ENCODE data around the gene EGLN3.

EGLN3 gene

GRCh38 chr14:33911046-33911445 is 39.8 kb downstream of the EGLN3 start:
- no peak for DNase-seq (ENCODE audit: low read depth in 3 of 3)

DNA sequence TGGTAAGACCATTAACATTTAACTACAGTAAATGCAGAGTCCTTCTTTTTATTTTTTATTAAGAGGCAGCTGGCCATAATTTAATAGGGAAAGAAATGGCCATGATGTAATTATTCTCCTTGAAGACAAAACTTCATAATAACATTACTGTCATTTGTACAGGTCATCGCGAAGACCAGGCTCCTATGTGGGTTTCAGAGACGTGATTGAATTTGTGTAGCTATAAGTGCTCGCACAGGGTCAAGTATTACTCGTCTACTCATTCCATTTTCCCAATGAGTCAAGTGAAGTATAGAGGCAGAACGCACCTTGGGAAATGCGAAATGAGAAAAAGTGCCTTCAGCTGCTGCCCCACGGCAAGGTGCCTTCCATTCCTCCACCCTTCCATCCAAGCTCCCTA is 40.4 kb downstream of the EGLN3 start:
- DNase-seq (ENCODE audit: low read depth in 3 of 3) = no peak

- no peak for DNase-seq (ENCODE audit: low read depth in 3 of 3)
Measured at GRCh38 chr14:33909380-33910084, 41.3 kb downstream of the EGLN3 start.

DNA sequence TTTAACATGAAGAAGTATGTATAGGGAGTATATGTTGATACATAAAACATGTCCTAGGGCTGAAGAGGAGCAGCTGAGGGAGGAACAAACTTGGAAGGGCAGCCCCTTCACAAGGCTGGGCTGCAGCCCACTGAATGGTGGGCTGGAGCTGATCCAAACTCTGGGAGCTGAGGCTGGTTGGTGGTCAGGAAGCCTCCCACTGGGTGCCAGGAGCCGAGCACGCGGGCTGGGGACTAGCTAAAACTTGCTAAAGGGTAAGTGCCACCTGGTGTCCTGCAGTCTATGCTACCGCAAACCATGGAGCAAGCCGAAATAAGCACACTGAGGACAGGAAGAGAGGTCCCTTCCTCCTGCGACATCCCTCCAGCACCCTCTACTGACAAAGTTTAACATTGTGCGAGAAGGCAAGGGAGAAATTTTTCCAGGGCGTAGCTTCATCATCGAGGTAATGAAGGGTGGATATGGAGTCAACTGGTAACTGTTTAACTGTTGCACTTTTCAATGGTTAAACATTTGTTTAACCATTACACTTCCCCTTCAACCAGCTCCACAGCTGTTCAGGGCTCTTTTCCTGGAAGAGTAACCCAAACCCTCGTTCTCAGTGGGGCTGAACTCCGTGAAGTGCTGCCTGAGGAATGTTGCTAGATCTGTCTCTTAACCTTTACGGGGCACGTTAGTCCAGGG is 42.2 kb downstream of the EGLN3 start:
- DNase-seq (ENCODE audit: low read depth in 3 of 3) = no peak

DNA sequence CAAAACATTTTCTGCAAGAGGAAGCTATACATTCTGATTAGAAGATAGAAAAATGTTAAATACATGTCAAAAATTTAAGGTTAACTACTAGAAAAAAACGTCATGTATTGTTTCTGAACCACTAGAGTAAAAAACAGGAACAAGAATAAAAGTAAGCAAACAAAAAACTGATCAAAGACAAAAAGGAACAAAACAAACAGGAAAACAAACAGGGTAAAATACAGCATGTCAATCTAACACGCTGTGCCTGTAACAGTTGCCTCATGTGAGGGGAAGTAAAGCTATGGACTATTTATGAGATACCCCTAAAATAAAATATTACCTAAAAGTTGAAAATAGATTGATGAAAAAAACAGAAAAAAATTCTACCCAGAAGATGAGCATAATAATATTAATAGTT is 43.9 kb downstream of the EGLN3 start:
- DNase-seq (ENCODE audit: low read depth in 3 of 3) = no peak

- no peak for DNase-seq (ENCODE audit: low read depth in 3 of 3)
Measured at GRCh38 chr14:33904609-33905008, 46.3 kb downstream of the EGLN3 start.

- no peak for DNase-seq (ENCODE audit: low read depth in 3 of 3)
Measured at GRCh38 chr14:33903369-33903768, 47.5 kb downstream of the EGLN3 start.

- no peak for DNase-seq (ENCODE audit: low read depth in 3 of 3)
Measured at GRCh38 chr14:33902363-33902762, 48.5 kb downstream of the EGLN3 start.

- DNase-seq (ENCODE audit: low read depth in 3 of 3) = no peak
Measured at GRCh38 chr14:33901426-33902155, 49.3 kb downstream of the EGLN3 start.

- DNase-seq (ENCODE audit: low read depth in 3 of 3) = no peak
Measured at GRCh38 chr14:33900706-33901105, 50.2 kb downstream of the EGLN3 start.

DNA sequence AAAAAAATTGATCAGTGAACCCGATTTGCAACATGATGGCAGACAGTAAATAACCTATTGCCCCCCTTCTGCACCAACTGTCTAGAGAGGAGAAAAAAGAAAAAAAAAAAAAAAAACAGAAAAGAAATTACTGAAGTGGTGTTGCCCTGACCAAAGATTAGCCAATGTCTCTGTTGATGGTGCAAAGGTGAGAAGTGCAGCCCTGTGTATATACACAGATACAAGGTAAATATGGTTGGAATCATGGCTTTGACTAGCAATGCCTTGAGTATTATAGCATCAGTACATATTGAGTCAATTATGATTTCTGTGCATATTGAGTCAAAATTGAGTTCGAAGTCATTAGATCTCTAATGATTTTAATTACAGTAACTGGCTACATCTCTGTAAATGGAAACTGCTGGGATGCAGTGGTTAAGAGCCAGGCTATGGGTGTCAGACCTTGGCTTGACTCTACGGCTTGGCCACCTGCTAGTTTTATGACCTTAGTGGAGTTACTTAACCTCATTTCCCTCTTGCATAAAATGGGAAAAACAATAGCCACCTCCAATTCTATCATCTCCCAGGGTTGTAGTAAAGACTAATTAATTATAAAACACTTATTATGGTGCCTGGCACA is 51.0 kb downstream of the EGLN3 start:
- DNase-seq (ENCODE audit: low read depth in 3 of 3) = no peak

DNA sequence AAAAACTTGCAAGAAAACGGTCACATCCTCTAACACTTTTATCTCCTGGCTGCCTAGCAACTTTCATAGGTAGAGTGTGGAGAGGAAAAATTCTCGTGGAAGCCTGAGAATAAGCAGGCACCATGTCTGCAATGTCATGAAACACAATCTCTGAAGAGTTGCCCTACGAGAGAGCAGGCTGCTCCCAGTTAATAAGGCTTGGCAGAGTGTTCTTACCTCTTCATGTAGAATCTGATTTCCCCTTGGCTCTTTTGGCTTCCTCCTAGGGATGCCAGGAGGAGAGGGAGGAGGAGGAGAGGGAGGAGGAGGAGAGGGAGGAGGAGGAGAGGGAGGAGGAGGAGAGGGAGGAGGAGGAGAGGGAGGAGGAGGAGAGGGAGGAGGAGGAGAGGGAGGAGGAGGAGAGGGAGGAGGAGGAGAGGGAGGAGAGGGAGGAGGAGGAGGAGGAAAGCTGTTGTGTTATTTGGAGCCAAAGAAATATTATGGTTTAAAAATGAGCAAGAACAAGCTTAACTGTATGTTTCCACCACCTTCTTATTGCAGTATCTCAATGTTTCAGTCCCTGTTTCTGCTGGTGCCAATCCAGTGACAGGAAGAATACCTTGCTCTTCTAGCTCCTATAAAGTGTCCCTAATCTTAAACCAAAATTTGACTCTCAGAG is 52.9 kb downstream of the EGLN3 start:
- DNase-seq (ENCODE audit: low read depth in 3 of 3) = no peak

DNA sequence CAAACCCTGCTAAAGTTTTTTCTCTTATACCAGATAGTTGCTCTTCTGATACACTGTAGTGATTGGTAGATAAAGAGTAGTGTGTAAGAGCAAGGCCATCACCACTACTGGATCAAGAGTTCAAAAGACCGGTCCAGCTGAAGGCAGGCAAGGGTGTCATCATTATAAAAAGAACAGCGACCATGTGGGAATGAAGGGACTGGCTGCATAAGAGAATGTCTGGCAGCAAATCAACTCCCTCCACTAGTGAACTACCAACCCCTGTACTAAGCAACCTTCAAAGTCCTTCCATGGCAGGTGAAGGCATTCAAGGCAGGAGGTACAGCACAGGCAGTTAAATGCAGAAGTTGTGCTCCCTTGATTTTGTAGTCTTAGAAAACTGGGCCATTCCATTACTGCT is 53.5 kb downstream of the EGLN3 start:
- no peak for DNase-seq (ENCODE audit: low read depth in 3 of 3)

DNA sequence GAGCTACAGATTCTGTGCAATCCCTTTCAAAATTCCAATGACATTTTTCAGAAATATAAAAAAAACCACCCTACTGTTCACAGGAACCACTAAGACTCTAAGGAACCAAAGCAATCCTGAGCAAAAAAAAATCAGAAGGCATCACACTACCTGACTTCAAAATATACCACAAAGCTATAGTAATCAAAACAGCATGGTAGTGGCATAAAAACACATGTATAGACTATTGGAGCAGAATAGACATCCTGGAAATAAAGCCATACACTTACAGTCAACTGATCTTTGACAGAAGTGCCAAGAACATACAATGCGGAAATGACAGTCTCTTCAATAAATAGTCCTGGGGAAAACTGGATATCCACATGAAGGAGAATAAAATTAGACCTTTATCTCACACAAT is 56.5 kb downstream of the EGLN3 start:
- no peak for DNase-seq (ENCODE audit: low read depth in 3 of 3)

DNA sequence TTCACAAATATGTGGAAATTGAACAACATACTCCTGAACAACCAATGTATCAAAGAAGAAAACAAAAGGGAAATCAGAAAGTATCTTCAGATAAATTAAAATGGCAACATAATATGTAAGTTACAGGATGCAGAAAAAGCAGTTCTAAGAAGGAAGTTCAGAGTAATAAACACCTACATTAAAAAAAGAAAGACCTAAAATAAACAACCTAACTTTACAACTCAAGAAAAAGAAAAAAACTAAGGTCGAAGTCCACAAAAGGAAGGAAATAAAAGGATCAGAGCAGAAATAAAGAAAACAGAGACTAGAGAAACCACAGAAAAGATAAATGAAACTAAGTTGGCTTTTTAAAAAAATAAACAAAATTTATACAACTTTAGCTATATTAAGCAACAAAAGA is 59.2 kb downstream of the EGLN3 start:
- DNase-seq (ENCODE audit: low read depth in 3 of 3) = no peak

GRCh38 chr14:33884916-33885315 is 66.0 kb downstream of the EGLN3 start:
- no peak for DNase-seq (ENCODE audit: low read depth in 3 of 3)

- no peak for DNase-seq (ENCODE audit: low read depth in 3 of 3)
Measured at GRCh38 chr14:33880330-33880729, 70.5 kb downstream of the EGLN3 start.

- DNase-seq (ENCODE audit: low read depth in 3 of 3) = no peak
Measured at GRCh38 chr14:33879684-33880286, 71.1 kb downstream of the EGLN3 start.

- DNase-seq (ENCODE audit: low read depth in 3 of 3) = no peak
Measured at GRCh38 chr14:33876274-33876673, 74.6 kb downstream of the EGLN3 start.

All from stimulated activated CD4-positive, alpha-beta T cell treated with anti-CD3 and anti-CD28 coated beads, TNF-alpha, amount 100 ng/mL, for 4 hours (primary cell).